ENCODE data around the gene B4GAT1.
A peak's percentile ranks its signal among the peaks of the same experiment; 100 is the strongest.

GRCh38 chr11:66388780-66389386 is 41.5 kb upstream of the B4GAT1 start:
- TF ChIP-seq, protein P1, sequence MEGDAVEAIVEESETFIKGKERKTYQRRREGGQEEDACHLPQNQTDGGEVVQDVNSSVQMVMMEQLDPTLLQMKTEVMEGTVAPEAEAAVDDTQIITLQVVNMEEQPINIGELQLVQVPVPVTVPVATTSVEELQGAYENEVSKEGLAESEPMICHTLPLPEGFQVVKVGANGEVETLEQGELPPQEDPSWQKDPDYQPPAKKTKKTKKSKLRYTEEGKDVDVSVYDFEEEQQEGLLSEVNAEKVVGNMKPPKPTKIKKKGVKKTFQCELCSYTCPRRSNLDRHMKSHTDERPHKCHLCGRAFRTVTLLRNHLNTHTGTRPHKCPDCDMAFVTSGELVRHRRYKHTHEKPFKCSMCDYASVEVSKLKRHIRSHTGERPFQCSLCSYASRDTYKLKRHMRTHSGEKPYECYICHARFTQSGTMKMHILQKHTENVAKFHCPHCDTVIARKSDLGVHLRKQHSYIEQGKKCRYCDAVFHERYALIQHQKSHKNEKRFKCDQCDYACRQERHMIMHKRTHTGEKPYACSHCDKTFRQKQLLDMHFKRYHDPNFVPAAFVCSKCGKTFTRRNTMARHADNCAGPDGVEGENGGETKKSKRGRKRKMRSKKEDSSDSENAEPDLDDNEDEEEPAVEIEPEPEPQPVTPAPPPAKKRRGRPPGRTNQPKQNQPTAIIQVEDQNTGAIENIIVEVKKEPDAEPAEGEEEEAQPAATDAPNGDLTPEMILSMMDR (IDR thresholded peaks at IDR 0.05), result peak; percentile 75
- TF ChIP-seq GABPA (IDR thresholded peaks at IDR 0.05; ENCODE audit: low read depth) (no peak), POLR2AphosphoS5 (IDR thresholded peaks at IDR 0.05; ENCODE audit: low read depth, low read length) (no peak), EP300 (IDR thresholded peaks at IDR 0.05; ENCODE audit: borderline replicate concordance in 1 of 2, low read depth in 1 of 2, low read length in 1 of 2) (no peak), RCOR1 (IDR thresholded peaks at IDR 0.05; ENCODE audit: low read length) (no peak), FOSL2 (IDR thresholded peaks at IDR 0.05; ENCODE audit: borderline replicate concordance, low read depth) (no peak), YY1 (IDR thresholded peaks at IDR 0.05; ENCODE audit: low read depth) (no peak), TCF12 (IDR thresholded peaks at IDR 0.05) (no peak), EZH2phosphoT487 (IDR thresholded peaks at IDR 0.05; ENCODE audit: borderline replicate concordance, low read depth) (no peak), NRF1 (IDR thresholded peaks at IDR 0.05; ENCODE audit: low read depth, low read length) (no peak)
- TF ChIP-seq, protein P2, sequence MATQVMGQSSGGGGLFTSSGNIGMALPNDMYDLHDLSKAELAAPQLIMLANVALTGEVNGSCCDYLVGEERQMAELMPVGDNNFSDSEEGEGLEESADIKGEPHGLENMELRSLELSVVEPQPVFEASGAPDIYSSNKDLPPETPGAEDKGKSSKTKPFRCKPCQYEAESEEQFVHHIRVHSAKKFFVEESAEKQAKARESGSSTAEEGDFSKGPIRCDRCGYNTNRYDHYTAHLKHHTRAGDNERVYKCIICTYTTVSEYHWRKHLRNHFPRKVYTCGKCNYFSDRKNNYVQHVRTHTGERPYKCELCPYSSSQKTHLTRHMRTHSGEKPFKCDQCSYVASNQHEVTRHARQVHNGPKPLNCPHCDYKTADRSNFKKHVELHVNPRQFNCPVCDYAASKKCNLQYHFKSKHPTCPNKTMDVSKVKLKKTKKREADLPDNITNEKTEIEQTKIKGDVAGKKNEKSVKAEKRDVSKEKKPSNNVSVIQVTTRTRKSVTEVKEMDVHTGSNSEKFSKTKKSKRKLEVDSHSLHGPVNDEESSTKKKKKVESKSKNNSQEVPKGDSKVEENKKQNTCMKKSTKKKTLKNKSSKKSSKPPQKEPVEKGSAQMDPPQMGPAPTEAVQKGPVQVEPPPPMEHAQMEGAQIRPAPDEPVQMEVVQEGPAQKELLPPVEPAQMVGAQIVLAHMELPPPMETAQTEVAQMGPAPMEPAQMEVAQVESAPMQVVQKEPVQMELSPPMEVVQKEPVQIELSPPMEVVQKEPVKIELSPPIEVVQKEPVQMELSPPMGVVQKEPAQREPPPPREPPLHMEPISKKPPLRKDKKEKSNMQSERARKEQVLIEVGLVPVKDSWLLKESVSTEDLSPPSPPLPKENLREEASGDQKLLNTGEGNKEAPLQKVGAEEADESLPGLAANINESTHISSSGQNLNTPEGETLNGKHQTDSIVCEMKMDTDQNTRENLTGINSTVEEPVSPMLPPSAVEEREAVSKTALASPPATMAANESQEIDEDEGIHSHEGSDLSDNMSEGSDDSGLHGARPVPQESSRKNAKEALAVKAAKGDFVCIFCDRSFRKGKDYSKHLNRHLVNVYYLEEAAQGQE (IDR thresholded peaks at IDR 0.05; ENCODE audit: low read depth, low read length), result no peak
- TF ChIP-seq, protein P3, sequence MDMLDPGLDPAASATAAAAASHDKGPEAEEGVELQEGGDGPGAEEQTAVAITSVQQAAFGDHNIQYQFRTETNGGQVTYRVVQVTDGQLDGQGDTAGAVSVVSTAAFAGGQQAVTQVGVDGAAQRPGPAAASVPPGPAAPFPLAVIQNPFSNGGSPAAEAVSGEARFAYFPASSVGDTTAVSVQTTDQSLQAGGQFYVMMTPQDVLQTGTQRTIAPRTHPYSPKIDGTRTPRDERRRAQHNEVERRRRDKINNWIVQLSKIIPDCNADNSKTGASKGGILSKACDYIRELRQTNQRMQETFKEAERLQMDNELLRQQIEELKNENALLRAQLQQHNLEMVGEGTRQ (IDR thresholded peaks at IDR 0.05; ENCODE audit: borderline replicate concordance, low read depth, low read length), result no peak
- TF ChIP-seq, protein P4, sequence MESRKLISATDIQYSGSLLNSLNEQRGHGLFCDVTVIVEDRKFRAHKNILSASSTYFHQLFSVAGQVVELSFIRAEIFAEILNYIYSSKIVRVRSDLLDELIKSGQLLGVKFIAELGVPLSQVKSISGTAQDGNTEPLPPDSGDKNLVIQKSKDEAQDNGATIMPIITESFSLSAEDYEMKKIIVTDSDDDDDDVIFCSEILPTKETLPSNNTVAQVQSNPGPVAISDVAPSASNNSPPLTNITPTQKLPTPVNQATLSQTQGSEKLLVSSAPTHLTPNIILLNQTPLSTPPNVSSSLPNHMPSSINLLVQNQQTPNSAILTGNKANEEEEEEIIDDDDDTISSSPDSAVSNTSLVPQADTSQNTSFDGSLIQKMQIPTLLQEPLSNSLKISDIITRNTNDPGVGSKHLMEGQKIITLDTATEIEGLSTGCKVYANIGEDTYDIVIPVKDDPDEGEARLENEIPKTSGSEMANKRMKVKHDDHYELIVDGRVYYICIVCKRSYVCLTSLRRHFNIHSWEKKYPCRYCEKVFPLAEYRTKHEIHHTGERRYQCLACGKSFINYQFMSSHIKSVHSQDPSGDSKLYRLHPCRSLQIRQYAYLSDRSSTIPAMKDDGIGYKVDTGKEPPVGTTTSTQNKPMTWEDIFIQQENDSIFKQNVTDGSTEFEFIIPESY (IDR thresholded peaks at IDR 0.05; ENCODE audit: borderline replicate concordance, low read depth), result no peak

Data from SK-N-SH (cell line).